Endothelial cell of umbilical vein (primary cell): ENCODE results near the gene MGST3. TPM values are rescaled to one million over a fixed set of nuclear protein-coding genes. Genes with fewer than 3 reads are reported as not detected.

Experiments
- BruUV-seq: library from RNA; stranded (reverse); fragments of 400-500 nt; replicated peaks from 2 replicates; lab custom pipeline; 2021; lab: Mats Ljungman, UMichigan
- CTCF ChIA-PET: fragments of 300-600, 350-600 bp; sonication (Branson Sonifier 250); formaldehyde crosslinking; loops from one replicate; lab custom pipeline; 2021; ENCODE audit warnings: antibody characterized with exemption, inconsistent platforms; lab: Charles Lee
- POLR2A ChIA-PET: fragments of 300-600, 350-600 bp; sonication (Branson Sonifier 250); formaldehyde crosslinking; loops from one replicate; lab custom pipeline; 2021; ENCODE audit warnings: antibody characterized with exemption, inconsistent platforms; lab: Charles Lee
- DNase-seq: peaks from one replicate; pipeline ENCODE4 v3.0.0-alpha.2; 2011; ENCODE audit warnings: low read depth, low spot score
- FAIRE-seq: peaks from 2 replicates; lab custom pipeline; 2011; peaks lifted over from hg19 to GRCh38; lab: Jason Lieb, UNC
- H2AFZ ChIP-seq: 2 replicates; pipeline ENCODE4 v1.6.0; 2012; ENCODE audit warnings: low read depth, low read length, control low read depth, inconsistent platforms
- H3K27ac ChIP-seq: 2 replicates; pipeline ENCODE4 v1.5.1; 2011; ENCODE audit warnings: low read depth, mild to moderate bottlenecking, control low read depth, low read length, moderate library complexity; ENCODE audit not compliant: insufficient read depth
- H3K27me3 ChIP-seq, 2 experiments: 2 replicates each; pipeline versions ENCODE4 v1.6.0 to v1.6.1; 2011; ENCODE audit warnings: low read length in 2 of 2, mixed read lengths in 1 of 2; ENCODE audit not compliant: control insufficient read depth in 2 of 2, insufficient read depth in 2 of 2
- H3K36me3 ChIP-seq, 2 experiments: 2 replicates in 1 of 2; 3 replicates in 1 of 2; pipeline ENCODE4 v1.5.1; 2011; ENCODE audit warnings: low read length in 2 of 2, mild to moderate bottlenecking in 1 of 2, moderate library complexity in 1 of 2; ENCODE audit not compliant: control insufficient read depth in 2 of 2, insufficient read depth in 2 of 2; ENCODE audit errors: extremely low read depth in 1 of 2
- H3K4me1 ChIP-seq: 3 replicates; pipeline ENCODE4 v1.5.1; 2011; ENCODE audit warnings: mild to moderate bottlenecking, low read length; ENCODE audit not compliant: control insufficient read depth, insufficient read depth; ENCODE audit errors: extremely low read depth
- H3K4me2 ChIP-seq: 2 replicates; pipeline ENCODE4 v1.6.1; 2011; ENCODE audit warnings: low read length, control low read depth, mixed read lengths; ENCODE audit not compliant: insufficient read depth
- H3K4me3 ChIP-seq, 3 experiments: fragments of 200-600 bp in 1 of 3; sonication (generic), shearing (Covaris generic) in 1 of 3; replicated peaks in 1 of 3; 2 replicates each; pipeline ENCODE4 v1.5.1; 2011 to 2016; ENCODE audit warnings: control low read depth in 3 of 3, low read length in 3 of 3, mild to moderate bottlenecking in 2 of 3, inconsistent platforms in 1 of 3, low read depth in 1 of 3, moderate library complexity in 1 of 3; ENCODE audit not compliant: insufficient read depth in 1 of 3
- H3K79me2 ChIP-seq: 2 replicates; pipeline ENCODE4 v1.6.0; 2012; ENCODE audit warnings: low read length, inconsistent platforms; ENCODE audit not compliant: control insufficient read depth, insufficient read depth
- H3K9ac ChIP-seq: replicated peaks from 2 replicates; pipeline ENCODE3; 2011; ENCODE audit warnings: low read length, control low read depth; ENCODE audit not compliant: insufficient read depth; ENCODE audit errors: extremely low read depth
- H3K9me1 ChIP-seq: replicated peaks from 3 replicates; pipeline ENCODE4 v1.6.0; 2011; ENCODE audit warnings: mild to moderate bottlenecking, low read length; ENCODE audit not compliant: control insufficient read depth, insufficient read depth; ENCODE audit errors: extremely low read depth
- H3K9me3 ChIP-seq: replicated peaks from 2 replicates; pipeline ENCODE4 v1.5.1; 2012; ENCODE audit warnings: low read length, inconsistent platforms; ENCODE audit not compliant: control insufficient read depth, insufficient read depth
- H4K20me1 ChIP-seq: replicated peaks from 2 replicates; pipeline ENCODE3; 2011; ENCODE audit warnings: mild to moderate bottlenecking, low read length; ENCODE audit not compliant: control insufficient read depth, insufficient read depth; ENCODE audit errors: extremely low read depth
- EZH2 ChIP-seq: IDR thresholded peaks from 2 replicates; pipeline ENCODE4 v1.6.1; 2012; ENCODE audit warnings: borderline replicate concordance, low read depth, mild to moderate bottlenecking, moderate library complexity, low read length, inconsistent platforms; ENCODE audit not compliant: severe bottlenecking
- FOS ChIP-seq: IDR thresholded peaks from 2 replicates; pipeline ENCODE4 v1.6.1; 2011; ENCODE audit warnings: mild to moderate bottlenecking, low read length, moderate library complexity, borderline replicate concordance; ENCODE audit not compliant: insufficient read depth
- GATA2 ChIP-seq: IDR thresholded peaks from 2 replicates; pipeline ENCODE4 v1.7.0; 2011; ENCODE audit warnings: low read depth, mild to moderate bottlenecking, moderate library complexity, mixed read lengths, low read length; ENCODE audit not compliant: insufficient read length, insufficient read depth
- JUN ChIP-seq: IDR thresholded peaks from 2 replicates; pipeline ENCODE4 v1.6.1; 2011; ENCODE audit warnings: borderline replicate concordance, low read depth; ENCODE audit not compliant: insufficient read length, insufficient read depth
- MAX ChIP-seq: IDR thresholded peaks from 2 replicates; pipeline ENCODE4 v1.6.1; 2011; ENCODE audit not compliant: insufficient read depth, insufficient read length
- MYC ChIP-seq: IDR thresholded peaks from one replicate; pipeline ENCODE4 v1.6.1; 2011; ENCODE audit warnings: mild to moderate bottlenecking, low read depth, low read length
- POLR2A ChIP-seq: IDR thresholded peaks from 2 replicates; pipeline ENCODE4 v1.6.1; 2012; ENCODE audit warnings: low read depth, mild to moderate bottlenecking, control low read depth, low read length
- POLR2AphosphoS5 ChIP-seq: IDR thresholded peaks from 2 replicates; pipeline ENCODE4 v1.6.1; 2012; ENCODE audit warnings: low read depth, mild to moderate bottlenecking, control low read depth, low read length, moderate library complexity; ENCODE audit not compliant: insufficient read depth
- dilution Hi-C: fragments of 300-500 bp; cut with MboI; formaldehyde crosslinking; loops from one replicate; pipeline ENCODE4 v1.15.0; 2019; ENCODE audit warnings: low sequenced_read_pairs; ENCODE audit not compliant: extremely low pct_ligation_motif_present
- intact Hi-C: fragments of 100-400 bp; cut with micrococcal nuclease; formaldehyde crosslinking; loops from one replicate; pipeline ENCODE4 v1.10.0; 2022
- polyA plus RNA-seq, 4 experiments: library from polyadenylated mRNA; depleted of rRNA in 3 of 4; stranded (reverse) in 3 of 4; unstranded in 1 of 4; fragments of >200 nt; gene quantifications; 2 replicates each; pipeline versions ENCODE4 v1.2.1 to v1.2.3, GENCODE V29; 2011 to 2012; ENCODE audit warnings: missing spikeins in 1 of 4
- total RNA-seq: library from RNA; stranded (reverse); gene quantifications from 2 replicates; pipeline ENCODE4 v1.2.3, GENCODE V29; 2021
- TF ChIP-seq, protein P1 (sequence below), 2 donors: IDR thresholded peaks; 1 replicate in 1 of 2; 2 replicates in 1 of 2; pipeline ENCODE4 v1.5.1; 2011; ENCODE audit warnings: low read length in 2 of 2, mild to moderate bottlenecking in 2 of 2, moderate library complexity in 2 of 2, control low read depth in 1 of 2, inconsistent platforms in 1 of 2, low read depth in 1 of 2; ENCODE audit not compliant: insufficient read depth in 1 of 2; ENCODE audit errors: extremely low read depth in 1 of 2

Gene MGST3
- total and polyA plus RNA-seq, 2 donors (not counting 3 experiments of a cell fraction or from before 2014, with no cell fraction given), result 164 to 288 TPM

GRCh38 chr1:165639821-165640623 lies 9.0 kb downstream of the MGST3 start:
- Histone ChIP-seq H3K27me3 (no peaks in the 10 kb centered on the region), H3K9me3 (no peaks in the 10 kb centered on the region), H3K4me2 (no peak overlapping the region), H4K20me1 (no peaks in the 10 kb centered on the region), H3K36me3 (peaks cover 0 to 4% of the 10 kb centered on the region in 2 experiments), H3K79me2 (peaks cover 20% of the 10 kb centered on the region), H3K27ac (no peak overlapping the region), H3K9ac (no peak overlapping the region), H3K4me1 (peaks cover 15% of the 10 kb centered on the region), H2AFZ (no peak overlapping the region), H3K4me3 (no peak overlapping the region), H3K9me1 (no peaks in the 10 kb centered on the region)
- BruUV-seq, result no TSS peak
- POLR2A ChIA-PET, result no interaction called here
- CTCF ChIA-PET, result no interaction called here
- TF ChIP-seq MYC (no peak), GATA2 (no peak), MAX (no peak), JUN (no peak), FOS (no peak), EZH2 (no peak), POLR2A (no peak), POLR2AphosphoS5 (no peak)
- TF ChIP-seq, protein P1, sequence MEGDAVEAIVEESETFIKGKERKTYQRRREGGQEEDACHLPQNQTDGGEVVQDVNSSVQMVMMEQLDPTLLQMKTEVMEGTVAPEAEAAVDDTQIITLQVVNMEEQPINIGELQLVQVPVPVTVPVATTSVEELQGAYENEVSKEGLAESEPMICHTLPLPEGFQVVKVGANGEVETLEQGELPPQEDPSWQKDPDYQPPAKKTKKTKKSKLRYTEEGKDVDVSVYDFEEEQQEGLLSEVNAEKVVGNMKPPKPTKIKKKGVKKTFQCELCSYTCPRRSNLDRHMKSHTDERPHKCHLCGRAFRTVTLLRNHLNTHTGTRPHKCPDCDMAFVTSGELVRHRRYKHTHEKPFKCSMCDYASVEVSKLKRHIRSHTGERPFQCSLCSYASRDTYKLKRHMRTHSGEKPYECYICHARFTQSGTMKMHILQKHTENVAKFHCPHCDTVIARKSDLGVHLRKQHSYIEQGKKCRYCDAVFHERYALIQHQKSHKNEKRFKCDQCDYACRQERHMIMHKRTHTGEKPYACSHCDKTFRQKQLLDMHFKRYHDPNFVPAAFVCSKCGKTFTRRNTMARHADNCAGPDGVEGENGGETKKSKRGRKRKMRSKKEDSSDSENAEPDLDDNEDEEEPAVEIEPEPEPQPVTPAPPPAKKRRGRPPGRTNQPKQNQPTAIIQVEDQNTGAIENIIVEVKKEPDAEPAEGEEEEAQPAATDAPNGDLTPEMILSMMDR (IDR thresholded peaks at IDR 0.05; ENCODE audit: extremely low read depth in 1 of 2, insufficient read depth in 1 of 2, low read depth in 1 of 2, low read length in 2 of 2), result no peak
- intact Hi-C loops (no loop called here), dilution Hi-C loops (no loop called here)
- no peak for FAIRE-seq
- DNase-seq, result no peak
